Mesendoderm (in vitro differentiated cells): ENCODE measurements around the gene ADAM12.

Source experiments
- DNase-seq: peaks from one replicate; pipeline ENCODE4 v3.0.0; 2013
- H2AK5ac ChIP-seq: 2 replicates; pipeline ENCODE4 v1.6.1; 2013; ENCODE audit warnings: low read length, inconsistent platforms
- H2BK120ac ChIP-seq: 2 replicates; pipeline ENCODE4 v1.6.1; 2013; ENCODE audit warnings: low read depth, mild to moderate bottlenecking, low read length, moderate library complexity, mixed read lengths
- H2BK15ac ChIP-seq: replicated peaks from 2 replicates; pipeline ENCODE4 v1.6.1; 2013; ENCODE audit warnings: low read depth, mild to moderate bottlenecking, moderate library complexity
- H2BK5ac ChIP-seq: 2 replicates; pipeline ENCODE4 v1.6.1; 2013; ENCODE audit warnings: low read length, inconsistent platforms
- H3K18ac ChIP-seq: 2 replicates; pipeline ENCODE4 v1.6.1; 2013; ENCODE audit warnings: mild to moderate bottlenecking, low read length, mixed read lengths
- H3K23ac ChIP-seq: one replicate; pipeline ENCODE4 v1.6.1; 2013; ENCODE audit warnings: low read length
- H3K27ac ChIP-seq: 2 replicates; pipeline ENCODE4 v1.5.1; 2013; ENCODE audit warnings: low read depth, mild to moderate bottlenecking, inconsistent platforms, low read length, moderate library complexity
- H3K27me3 ChIP-seq: 2 replicates; pipeline ENCODE4 v1.6.1; 2013; ENCODE audit warnings: low read length, control low read depth, mild to moderate bottlenecking, inconsistent platforms; ENCODE audit not compliant: insufficient read depth, poor library complexity
- H3K36me3 ChIP-seq: 2 replicates; pipeline ENCODE4 v1.6.1; 2013; ENCODE audit warnings: low read length, inconsistent platforms; ENCODE audit not compliant: control insufficient read depth, insufficient read depth
- H3K4ac ChIP-seq: one replicate; pipeline ENCODE4 v1.6.1; 2013; ENCODE audit warnings: low read depth, mild to moderate bottlenecking, low read length, moderate library complexity
- H3K4me1 ChIP-seq: 2 replicates; pipeline ENCODE4 v1.6.1; 2013; ENCODE audit warnings: low read depth, low read length, inconsistent platforms; ENCODE audit not compliant: control insufficient read depth
- H3K4me2 ChIP-seq: 2 replicates; pipeline ENCODE4 v1.6.1; 2013; ENCODE audit warnings: low read length
- H3K4me3 ChIP-seq: 2 replicates; pipeline ENCODE4 v1.5.1; 2013; ENCODE audit warnings: mild to moderate bottlenecking, low read length
- H3K56ac ChIP-seq: one replicate; pipeline ENCODE4 v1.6.1; 2013; ENCODE audit warnings: low read length
- H3K79me1 ChIP-seq: 2 replicates; pipeline ENCODE4 v1.6.1; 2013; ENCODE audit warnings: low read length, inconsistent platforms
- H3K79me2 ChIP-seq: 2 replicates; pipeline ENCODE4 v1.6.1; 2013; ENCODE audit warnings: mild to moderate bottlenecking, low read length; ENCODE audit not compliant: control insufficient read depth, insufficient read depth
- H3K9ac ChIP-seq: 2 replicates; pipeline ENCODE4 v1.6.1; 2013; ENCODE audit warnings: low read length, inconsistent platforms
- H4K5ac ChIP-seq: one replicate; pipeline ENCODE4 v1.6.1; 2013; ENCODE audit warnings: low read length
- H4K8ac ChIP-seq: one replicate; pipeline ENCODE4 v1.6.1; 2013; ENCODE audit warnings: low read depth, mild to moderate bottlenecking, control low read depth, low read length, moderate library complexity
- WGBS: extraction: QIAGEN DNeasy Blood & Tissue Kit; methylation state at CpG from one replicate; pipeline ENCODE4 v1.1.7; 2013; ENCODE audit warnings: low lambda C conversion rate, missing lambda C conversion rate; ENCODE audit not compliant: insufficient coverage; ENCODE audit errors: extremely low coverage; 5-methylcytosine and 5-hydroxymethylcytosine counted together

ADAM12 gene

GRCh38 chr10:126066456-126066855 is 321.8 kb downstream of the ADAM12 start:
- Histone ChIP-seq H3K4me2 (no peak overlapping the region), H2BK5ac (peak overlapping the region; percentile 48), H3K4ac (no peak overlapping the region), H3K9ac (no peak overlapping the region), H3K27ac (no peak overlapping the region), H4K8ac (no peak overlapping the region), H3K79me2 (no peaks in the 10 kb centered on the region), H3K36me3 (no peaks in the 10 kb centered on the region), H3K4me1 (no peaks in the 10 kb centered on the region), H2BK120ac (no peak overlapping the region), H3K18ac (no peak overlapping the region), H3K4me3 (no peak overlapping the region), H4K5ac (no peak overlapping the region), H2AK5ac (no peak overlapping the region), H2BK15ac (no peak overlapping the region), H3K23ac (no peak overlapping the region), H3K79me1 (no peaks in the 10 kb centered on the region), H3K27me3 (no peaks in the 10 kb centered on the region), H3K56ac (no peak overlapping the region)
- WGBS: no CpG with 5 or more reads among the region's 10 CpGs
- DNase-seq: no peak

- Histone ChIP-seq H3K4me3 (no peak overlapping the region), H3K36me3 (no peaks in the 10 kb centered on the region), H3K79me2 (no peaks in the 10 kb centered on the region), H4K5ac (no peak overlapping the region), H2BK15ac (no peak overlapping the region), H3K56ac (no peak overlapping the region), H3K18ac (no peak overlapping the region), H3K27ac (no peak overlapping the region), H3K4me1 (no peaks in the 10 kb centered on the region), H2AK5ac (no peak overlapping the region), H3K4me2 (no peak overlapping the region), H3K9ac (no peak overlapping the region), H3K4ac (no peak overlapping the region), H3K27me3 (no peaks in the 10 kb centered on the region), H3K79me1 (no peaks in the 10 kb centered on the region), H3K23ac (no peak overlapping the region), H2BK5ac (no peak overlapping the region), H4K8ac (no peak overlapping the region), H2BK120ac (no peak overlapping the region)
- no CpG with 5 or more reads among the region's 9 CpGs for WGBS
- no peak for DNase-seq
Observed at GRCh38 chr10:126065751-126066377, 322.4 kb downstream of the ADAM12 start.

GRCh38 chr10:126064512-126064911 is 323.8 kb downstream of the ADAM12 start:
- Histone ChIP-seq H2BK15ac (no peak overlapping the region), H3K4ac (no peak overlapping the region), H3K56ac (no peak overlapping the region), H3K27me3 (no peaks in the 10 kb centered on the region), H3K79me1 (no peaks in the 10 kb centered on the region), H3K4me2 (no peak overlapping the region), H3K36me3 (no peaks in the 10 kb centered on the region), H3K4me1 (no peaks in the 10 kb centered on the region), H2AK5ac (no peak overlapping the region), H2BK120ac (no peak overlapping the region), H3K27ac (no peak overlapping the region), H4K8ac (no peak overlapping the region), H3K18ac (no peak overlapping the region), H3K9ac (no peak overlapping the region), H3K79me2 (no peaks in the 10 kb centered on the region), H2BK5ac (no peak overlapping the region), H3K23ac (no peak overlapping the region), H4K5ac (no peak overlapping the region), H3K4me3 (no peak overlapping the region)
- WGBS: no CpG with 5 or more reads among the region's 16 CpGs
- DNase-seq: no peak

GRCh38 chr10:126063353-126063791 is 324.9 kb downstream of the ADAM12 start:
- Histone ChIP-seq H2BK15ac (no peak overlapping the region), H2AK5ac (no peak overlapping the region), H3K4me2 (no peak overlapping the region), H2BK5ac (no peak overlapping the region), H3K4me3 (no peak overlapping the region), H3K4ac (no peak overlapping the region), H3K27ac (no peak overlapping the region), H3K56ac (no peak overlapping the region), H3K79me1 (no peaks in the 10 kb centered on the region), H4K8ac (no peak overlapping the region), H2BK120ac (no peak overlapping the region), H3K79me2 (no peaks in the 10 kb centered on the region), H3K4me1 (no peaks in the 10 kb centered on the region), H3K23ac (no peak overlapping the region), H3K18ac (no peak overlapping the region), H3K27me3 (no peaks in the 10 kb centered on the region), H3K36me3 (no peaks in the 10 kb centered on the region), H4K5ac (no peak overlapping the region), H3K9ac (no peak overlapping the region)
- peak; percentile 40 for DNase-seq
- WGBS: no CpG with 5 or more reads among the region's 6 CpGs

GRCh38 chr10:126062131-126063032 is 325.9 kb downstream of the ADAM12 start:
- H3K27ac ChIP-seq: no peak overlapping the region
- WGBS: no CpG with 5 or more reads among the region's 11 CpGs

More at GRCh38 chr10:126062131-126063032, 325.9 kb downstream of the ADAM12 start:
- H2BK15ac ChIP-seq: no peak overlapping the region
- H2AK5ac ChIP-seq: no peak overlapping the region
- no peak overlapping the region for H4K5ac ChIP-seq
- no peaks in the 10 kb centered on the region for H3K79me1 ChIP-seq
- H3K4ac ChIP-seq: no peak overlapping the region
- H2BK5ac ChIP-seq: no peak overlapping the region
- peak; percentile 22 for DNase-seq
- no peak overlapping the region for H3K18ac ChIP-seq
- no peaks in the 10 kb centered on the region for H3K4me1 ChIP-seq
- H3K36me3 ChIP-seq: no peaks in the 10 kb centered on the region
- no peak overlapping the region for H3K9ac ChIP-seq
- H3K79me2 ChIP-seq: no peaks in the 10 kb centered on the region
- no peak overlapping the region for H4K8ac ChIP-seq
- no peaks in the 10 kb centered on the region for H3K27me3 ChIP-seq
- H3K4me2 ChIP-seq: no peak overlapping the region
- no peak overlapping the region for H3K4me3 ChIP-seq
- H3K56ac ChIP-seq: no peak overlapping the region
- H2BK120ac ChIP-seq: no peak overlapping the region
- no peak overlapping the region for H3K23ac ChIP-seq
